ENCODE measurements around the gene POLD4. TPM values are rescaled to one million over a fixed set of nuclear protein-coding genes. Genes with fewer than 3 reads are reported as not detected.

POLD4 gene
- total RNA-seq, 1 experiment from 2014 or later: 56.2 TPM

DNA sequence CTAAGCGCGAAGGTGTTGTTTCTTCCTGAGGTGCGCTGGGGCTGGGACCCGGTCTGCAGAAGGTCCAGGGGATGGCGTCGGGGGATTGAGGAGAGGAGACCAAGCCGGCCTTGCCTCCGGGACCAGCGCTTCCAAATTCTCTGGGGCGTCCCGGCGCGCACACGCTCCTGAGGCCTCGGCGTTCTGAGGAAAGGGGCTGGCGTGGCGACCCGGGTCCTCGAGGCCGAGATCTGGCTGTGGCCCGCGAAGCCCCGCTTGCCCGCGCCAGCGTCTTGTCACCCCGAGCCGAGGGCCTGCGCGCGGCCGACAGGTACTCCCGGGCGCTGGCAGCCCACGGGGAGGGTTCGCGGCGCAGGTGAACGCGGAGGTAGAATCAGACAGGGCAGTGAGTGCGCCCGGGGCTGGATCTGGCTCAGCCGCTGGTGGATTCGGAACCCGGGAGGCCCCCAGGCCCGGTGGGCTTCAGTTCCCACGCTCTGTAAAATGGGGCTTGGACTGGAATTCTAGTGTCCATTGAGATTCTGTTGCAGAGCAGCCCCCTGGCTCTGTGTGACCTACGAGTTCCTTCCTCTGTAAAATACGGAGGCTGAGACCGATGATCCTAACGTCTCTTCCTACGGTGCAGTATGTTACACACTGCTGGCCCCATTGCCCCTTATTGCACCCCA is 35.3 kb downstream of the POLD4 start:
- DNase-seq (ENCODE audit: low read depth): no peak

GRCh38 chr11:67317205-67317887 is 36.0 kb downstream of the POLD4 start:
- DNase-seq (ENCODE audit: low read depth): peak; percentile 97

- DNase-seq (ENCODE audit: low read depth): no peak
These were observed 36.5 kb downstream of the POLD4 start for GRCh38 chr11:67316882-67317204.

DNA sequence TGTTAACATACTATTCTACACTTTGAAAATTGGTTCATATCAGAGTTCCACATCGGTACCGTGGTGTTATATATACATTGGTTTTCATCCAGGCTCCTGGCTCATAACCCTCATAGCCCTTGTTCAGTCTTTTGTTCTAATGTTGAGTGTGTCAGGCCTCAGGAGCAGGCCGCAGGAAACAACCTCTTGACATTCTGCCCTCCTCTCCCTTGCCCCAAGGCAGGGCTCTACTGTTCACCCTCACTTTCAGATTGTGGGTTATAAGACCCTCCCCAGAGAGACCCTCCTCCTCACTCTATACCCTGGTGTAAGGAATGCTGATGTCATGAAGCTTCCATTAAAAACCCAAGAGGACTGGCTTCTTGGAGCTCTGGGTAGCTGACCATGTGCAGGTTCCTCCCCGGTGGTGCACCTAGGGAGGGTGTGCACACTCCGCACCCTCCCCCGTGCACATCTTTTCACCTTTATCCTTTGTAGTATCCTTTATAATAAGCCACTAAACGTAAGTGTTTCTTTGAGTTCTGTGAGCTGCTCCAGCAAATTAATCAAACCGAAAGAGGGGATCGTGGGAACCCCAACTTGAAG is 37.9 kb downstream of the POLD4 start:
- DNase-seq (ENCODE audit: low read depth): no peak

- DNase-seq (ENCODE audit: low read depth): no peak
These were observed 39.1 kb downstream of the POLD4 start for GRCh38 chr11:67314218-67314617.

- no peak for DNase-seq (ENCODE audit: low read depth)
These were observed 40.0 kb downstream of the POLD4 start for GRCh38 chr11:67313125-67313890.

DNA sequence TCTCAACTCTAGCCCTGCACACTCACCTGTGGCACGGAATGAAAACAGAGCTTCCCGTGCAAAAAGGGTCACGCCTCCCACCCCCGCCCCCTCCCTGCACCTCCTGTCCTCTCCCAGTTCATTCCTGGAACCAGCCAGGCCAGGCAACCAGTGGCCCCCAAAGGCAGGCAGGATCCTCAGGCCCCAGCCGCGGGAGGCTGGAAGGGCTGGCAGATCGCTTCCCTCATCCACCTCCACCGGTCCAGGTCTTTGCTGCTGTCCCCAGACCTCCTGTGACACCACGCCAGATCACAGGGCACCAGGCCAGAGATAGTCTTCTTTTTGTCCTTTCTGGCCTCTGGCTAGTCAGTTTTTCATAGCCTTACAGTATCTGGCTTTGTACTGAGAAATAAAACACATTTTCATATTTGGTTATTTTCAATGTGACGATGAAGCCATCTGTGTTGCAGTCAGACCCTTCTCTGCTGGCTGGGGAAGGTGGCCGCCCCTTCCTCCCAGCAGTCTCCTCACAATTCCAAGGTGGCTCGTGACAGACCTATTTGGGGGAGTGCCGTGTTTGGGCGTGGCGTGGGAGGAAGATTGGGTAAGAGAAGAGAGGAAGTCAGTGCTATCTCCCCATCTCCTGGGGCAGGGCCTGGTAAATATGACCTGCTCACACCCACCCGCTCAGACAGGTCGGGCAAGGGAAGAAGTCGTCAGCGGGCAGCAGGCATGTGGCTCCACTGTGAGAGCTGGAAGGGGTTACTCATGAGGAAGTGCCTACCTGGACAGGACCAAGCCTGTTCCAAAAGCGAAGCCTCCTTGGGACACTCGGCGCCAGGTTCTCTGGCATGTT is 40.9 kb downstream of the POLD4 start:
- no peak for DNase-seq (ENCODE audit: low read depth)

GRCh38 chr11:67311556-67312082 is 41.7 kb downstream of the POLD4 start:
- DNase-seq (ENCODE audit: low read depth): no peak

DNA sequence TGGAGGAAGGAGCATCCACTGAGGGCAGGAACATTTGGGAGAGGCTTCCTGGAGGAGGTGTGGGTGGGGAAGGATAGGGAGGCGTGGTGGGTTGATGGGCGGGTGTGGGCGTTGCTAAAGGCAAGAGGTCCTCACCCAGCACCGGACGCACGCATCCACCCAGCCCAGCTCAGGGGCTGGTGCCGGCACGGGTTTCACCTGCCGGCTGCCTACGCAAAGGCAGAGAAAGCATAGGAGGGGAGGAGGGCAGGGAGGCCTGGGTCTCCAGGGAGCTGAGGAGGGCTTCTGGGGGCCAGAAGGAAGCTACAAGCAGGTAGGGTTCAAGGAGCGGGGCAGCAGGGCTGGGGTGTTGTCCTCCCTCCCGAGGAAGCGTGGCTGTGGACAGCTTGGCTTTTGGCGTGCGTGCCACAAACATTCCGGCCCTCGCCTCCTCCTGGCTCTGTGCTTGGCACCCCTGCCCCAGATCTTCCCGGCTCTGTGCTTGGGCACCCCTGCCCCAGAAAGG is 42.2 kb downstream of the POLD4 start:
- DNase-seq (ENCODE audit: low read depth): no peak

DNA sequence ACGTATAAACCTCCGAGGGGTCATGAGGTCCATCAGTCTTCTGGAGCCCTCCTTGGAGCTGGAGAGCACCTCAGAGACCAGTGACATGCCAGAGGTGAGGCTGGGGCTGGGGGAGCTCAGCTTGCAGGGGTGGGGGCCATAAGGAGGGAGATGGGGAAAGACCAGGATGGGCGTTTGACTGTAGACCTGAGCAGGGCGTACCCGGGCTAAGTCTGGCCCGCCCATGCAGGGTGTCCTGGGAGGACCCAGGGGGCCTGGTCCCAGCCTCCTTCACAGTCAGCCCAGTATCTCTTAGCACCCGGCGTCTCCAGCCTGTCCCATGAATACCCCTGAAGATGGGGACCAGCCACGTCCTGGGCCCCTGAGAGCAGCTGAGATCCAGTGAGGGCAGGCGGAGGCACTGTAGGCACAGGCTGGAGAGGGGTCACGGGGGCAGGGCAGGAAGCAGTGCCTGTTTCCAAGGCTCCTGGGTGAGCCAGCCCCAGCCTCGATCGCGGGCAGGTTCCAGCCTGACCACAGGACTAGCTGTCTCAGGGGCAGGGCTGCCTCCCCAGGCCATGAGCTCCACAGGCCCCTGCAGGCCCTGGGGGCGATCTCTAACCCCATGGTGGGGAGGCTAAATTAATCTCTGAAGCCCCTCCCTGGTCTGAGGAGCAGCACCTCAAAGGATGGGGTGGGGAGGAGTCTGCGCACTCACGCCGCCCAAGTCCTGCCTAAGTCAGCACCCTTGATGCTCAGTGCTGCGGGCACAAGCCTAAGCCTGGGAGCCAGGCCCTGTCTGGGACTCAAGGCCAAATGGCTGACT is 42.9 kb downstream of the POLD4 start:
- DNase-seq (ENCODE audit: low read depth): no peak

GRCh38 chr11:67309661-67310061 is 43.7 kb downstream of the POLD4 start:
- DNase-seq (ENCODE audit: low read depth): no peak

- DNase-seq (ENCODE audit: low read depth): no peak
These were observed 44.2 kb downstream of the POLD4 start for GRCh38 chr11:67309166-67309565.

- DNase-seq (ENCODE audit: low read depth): no peak
These were observed 45.1 kb downstream of the POLD4 start for GRCh38 chr11:67308031-67308866.

DNA sequence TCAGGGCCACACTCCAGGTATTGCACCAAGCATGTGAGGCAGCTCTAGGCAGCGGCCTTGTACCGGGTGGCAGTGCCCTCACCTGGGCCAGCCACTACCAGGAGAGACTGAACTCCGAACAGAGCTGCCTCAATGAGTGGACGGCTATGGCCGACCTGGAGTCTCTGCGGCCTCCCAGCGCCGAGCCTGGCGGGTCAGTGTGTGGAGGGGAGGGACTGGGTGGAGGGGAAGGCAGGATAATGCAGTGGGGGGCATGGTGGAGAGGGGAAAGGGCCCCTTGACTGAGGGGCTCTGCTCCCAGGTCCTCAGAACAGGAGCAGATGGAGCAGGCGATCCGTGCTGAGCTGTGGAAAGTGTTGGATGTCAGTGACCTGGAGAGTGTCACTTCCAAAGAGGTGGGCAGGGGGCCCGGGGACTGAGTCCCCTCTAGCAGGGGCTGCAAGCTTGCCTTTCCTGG is 45.8 kb downstream of the POLD4 start:
- no peak for DNase-seq (ENCODE audit: low read depth)

DNA sequence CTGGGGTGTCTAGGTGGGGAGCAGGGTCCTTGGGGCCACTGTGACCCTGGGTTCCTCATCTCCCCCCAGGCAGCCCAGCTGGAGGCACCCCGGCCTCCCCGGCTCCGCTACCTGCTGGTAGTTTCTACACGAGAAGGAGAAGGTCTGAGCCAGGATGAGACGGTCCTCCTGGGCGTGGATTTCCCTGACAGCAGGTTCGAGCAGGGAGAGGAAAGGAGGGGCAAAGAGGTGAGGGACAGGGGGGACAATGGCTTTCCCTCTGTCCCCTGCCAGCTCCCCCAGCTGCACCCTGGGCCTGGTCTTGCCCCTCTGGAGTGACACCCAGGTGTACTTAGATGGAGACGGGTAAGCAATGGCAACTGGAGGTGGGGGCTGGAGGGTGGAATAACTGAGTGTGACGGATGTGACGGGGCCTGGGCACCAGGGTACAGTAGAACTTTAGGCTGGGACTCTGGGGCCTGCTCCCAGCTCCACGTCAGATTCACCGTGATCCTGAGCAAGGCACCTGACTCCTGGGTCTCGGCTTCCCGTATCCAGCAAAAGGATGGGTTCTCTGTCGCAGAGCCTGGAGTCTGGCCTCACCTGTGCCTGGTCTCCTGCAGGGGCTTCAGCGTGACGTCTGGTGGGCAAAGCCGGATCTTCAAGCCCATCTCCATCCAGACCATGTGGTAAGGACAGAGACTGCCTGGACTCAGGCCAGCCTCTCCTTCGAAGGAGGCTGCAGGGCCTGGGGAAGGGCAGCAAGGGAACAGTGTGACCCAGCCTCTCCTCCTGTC is 46.4 kb downstream of the POLD4 start:
- no peak for DNase-seq (ENCODE audit: low read depth)

GRCh38 chr11:67304511-67305113 is 48.7 kb downstream of the POLD4 start:
- no peak for DNase-seq (ENCODE audit: low read depth)

DNA sequence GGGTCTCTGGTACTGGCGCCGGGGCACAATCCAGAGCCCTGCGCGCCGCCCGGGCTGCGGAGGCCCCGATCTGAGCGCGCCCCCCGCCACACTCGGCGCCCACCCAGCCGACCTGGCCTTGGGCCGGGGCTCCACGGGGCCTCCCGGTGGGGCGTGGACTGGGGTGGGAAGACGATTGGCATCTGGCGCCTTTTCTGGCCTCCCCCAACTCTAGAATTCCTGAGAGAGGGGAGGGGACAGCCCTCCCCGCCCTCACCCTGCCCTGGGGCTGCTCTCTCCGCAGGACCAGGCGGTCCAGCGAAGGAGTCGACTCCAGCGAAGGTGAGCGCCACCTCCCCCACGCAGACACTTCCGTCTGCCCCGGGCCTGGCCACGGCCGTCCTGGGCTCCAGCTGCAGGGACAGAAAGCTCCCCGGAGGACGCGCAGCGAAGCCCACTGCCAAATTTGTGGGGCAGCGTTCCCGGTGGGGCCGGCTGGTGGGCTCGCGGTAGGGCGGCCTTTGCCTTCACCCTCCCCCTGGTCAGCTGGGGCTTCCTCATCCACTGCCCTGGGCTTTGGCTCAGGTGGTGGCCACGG is 49.4 kb downstream of the POLD4 start:
- peak; percentile 29 for DNase-seq (ENCODE audit: low read depth)

Data from Daoy (cell line).